Activated CD4-positive, alpha-beta T cell treated with anti-CD3 and anti-CD28 coated beads, Interleukin-2, Interleukin-4, amounts not matched to agents 100 ng/mL and 50 ng/mL, durations not matched to agents 16 hours and 8 hours (primary cell): ENCODE measurements around the gene CCDC92.
"Not testable (repeated sequence)": the region's sequence is repeated elsewhere in the genome, so short reads cannot be mapped to it uniquely, and the experiment has no call there.

Source experiments
- DNase-seq: peaks from one replicate; pipeline ENCODE4 v3.0.0-alpha.2; 2020; ENCODE audit warnings: low spot score

Gene CCDC92

DNA sequence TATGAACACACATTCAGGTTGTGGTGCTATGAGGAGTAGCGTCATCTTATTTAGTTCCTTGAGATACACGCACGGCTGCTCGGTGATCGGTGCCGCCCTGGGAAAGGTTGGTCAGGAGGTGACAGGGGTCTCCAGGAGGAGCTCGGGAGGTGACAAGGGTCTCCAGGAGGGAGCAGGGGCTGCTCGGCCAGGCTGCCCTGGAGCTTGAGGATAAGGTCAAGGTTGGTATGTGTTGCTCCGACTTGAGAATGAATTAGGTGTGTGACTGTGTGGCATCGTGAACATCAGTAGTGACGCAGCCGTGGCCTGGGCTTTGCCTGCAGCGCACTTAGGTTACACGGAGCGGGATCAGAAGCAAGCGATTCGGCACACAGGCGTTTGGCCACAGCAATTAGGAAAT, 36.2 kb downstream of the CCDC92 start:
- no peak for DNase-seq

DNA sequence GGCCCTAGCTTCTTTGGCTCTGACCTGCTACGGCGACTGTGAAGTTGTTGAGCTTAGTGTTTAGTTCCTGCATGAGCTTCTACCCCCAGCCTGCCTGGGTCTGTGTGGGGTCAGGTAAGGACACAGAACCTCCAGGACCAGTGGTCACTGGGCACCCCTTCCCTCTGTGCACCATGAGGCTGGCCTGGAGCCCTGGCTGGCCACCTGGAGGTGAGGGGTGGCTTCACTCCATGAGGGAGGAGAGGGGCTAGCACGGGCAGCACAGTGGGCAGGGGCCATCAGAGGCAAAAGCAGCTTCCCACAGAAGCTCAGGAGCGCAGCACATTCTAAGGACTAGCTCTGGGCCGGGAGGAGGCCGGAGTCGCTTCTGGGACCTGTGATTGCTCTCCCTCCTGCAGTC, 36.7 kb downstream of the CCDC92 start:
- no peak for DNase-seq

DNA sequence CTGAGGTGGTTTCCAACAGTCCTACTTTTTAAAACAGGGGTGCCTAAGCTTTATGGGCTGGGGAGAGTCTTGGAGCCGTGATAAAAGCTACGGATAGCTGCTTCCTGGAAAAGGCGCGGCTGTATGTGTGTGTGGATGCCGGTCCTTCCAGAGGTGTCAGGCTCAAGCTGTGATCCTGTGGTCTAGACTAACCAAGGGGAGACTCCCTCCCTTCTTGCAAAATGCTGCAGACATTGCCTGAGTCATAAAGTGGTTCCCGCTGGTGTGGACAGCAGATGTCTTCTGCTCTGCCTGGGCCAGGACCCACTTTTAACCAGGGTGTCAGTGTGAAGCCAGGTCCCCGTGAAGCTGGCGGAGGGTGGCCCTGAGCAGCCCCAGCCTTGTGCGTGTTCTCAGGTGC, 37.8 kb downstream of the CCDC92 start:
- no peak for DNase-seq

DNA sequence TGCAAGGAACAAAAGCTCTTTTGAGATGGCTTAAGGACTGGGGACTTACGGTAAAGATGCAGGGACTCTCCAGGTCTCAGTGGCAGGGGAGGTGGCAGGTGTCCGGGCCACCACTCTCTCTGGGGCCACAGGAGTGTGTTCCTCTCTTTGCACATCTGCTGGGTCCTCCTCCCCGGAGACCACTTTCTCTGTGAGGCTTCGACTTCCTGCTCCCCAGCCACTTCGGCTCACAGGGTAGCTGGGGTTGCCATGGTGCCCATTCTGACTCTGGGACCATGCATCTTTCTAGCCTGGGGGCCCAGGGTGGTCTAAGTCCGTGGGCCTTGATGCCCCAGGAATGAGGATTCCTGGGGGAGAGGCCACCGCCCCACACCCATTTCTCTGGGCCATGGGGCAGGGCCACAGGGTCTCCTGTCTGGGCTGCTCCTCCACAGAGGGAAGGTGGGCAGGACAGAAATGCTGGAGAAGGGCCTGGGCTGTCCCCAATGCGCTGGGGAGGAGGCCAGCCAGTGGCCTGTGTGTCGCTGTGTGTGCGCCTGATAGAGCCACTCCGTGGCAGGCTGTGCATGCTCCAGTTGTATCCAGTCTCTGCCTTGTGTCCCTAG, 38.5 kb downstream of the CCDC92 start:
- DNase-seq, result no peak

DNA sequence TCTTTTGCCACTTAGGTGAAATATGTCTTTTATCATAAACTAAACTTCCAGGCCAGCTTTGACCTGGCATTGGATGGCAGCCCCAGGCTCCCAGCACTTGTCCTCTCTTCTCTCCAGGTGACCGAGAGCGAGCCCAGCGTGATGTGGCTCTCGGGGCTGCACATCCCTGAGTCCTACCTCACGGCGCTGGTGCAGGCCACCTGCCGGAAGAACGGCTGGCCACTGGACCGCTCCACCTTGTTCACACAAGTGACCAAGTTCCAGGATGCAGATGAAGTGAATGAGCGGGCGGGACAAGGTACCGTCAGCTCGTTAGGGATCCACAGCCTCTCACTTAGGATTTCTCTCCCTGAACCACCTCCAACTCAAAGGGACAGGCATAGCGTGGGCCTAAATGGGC, 39.4 kb downstream of the CCDC92 start:
- DNase-seq, result no peak

DNA sequence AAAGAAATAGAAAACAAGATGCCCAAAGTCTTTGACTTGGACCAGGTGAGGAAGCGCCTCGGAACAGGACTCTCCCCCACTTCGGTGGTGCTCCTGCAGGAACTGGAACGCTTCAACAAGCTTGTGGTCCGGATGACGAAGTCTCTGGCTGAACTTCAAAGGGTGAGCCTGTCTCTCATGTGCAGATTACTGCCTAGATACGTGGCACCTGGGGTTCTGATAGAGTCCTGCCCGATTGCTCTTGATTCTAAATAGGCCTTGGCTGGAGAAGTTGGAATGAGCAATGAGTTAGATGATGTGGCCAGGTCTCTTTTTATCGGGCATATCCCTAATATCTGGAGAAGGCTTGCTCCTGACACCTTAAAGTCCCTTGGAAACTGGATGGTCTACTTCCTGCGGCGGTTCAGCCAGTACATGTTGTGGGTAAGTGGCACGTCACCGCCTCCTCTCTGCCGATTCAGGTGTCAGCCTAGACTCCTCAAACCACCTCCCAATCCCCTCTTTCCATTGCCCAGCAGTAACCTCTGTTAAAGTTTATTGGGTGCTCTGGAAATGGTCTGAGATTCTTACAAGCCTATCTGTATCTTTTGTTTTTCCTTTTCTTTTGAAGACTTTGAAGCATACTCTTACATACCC, 40.8 kb downstream of the CCDC92 start:
- no peak for DNase-seq

DNA sequence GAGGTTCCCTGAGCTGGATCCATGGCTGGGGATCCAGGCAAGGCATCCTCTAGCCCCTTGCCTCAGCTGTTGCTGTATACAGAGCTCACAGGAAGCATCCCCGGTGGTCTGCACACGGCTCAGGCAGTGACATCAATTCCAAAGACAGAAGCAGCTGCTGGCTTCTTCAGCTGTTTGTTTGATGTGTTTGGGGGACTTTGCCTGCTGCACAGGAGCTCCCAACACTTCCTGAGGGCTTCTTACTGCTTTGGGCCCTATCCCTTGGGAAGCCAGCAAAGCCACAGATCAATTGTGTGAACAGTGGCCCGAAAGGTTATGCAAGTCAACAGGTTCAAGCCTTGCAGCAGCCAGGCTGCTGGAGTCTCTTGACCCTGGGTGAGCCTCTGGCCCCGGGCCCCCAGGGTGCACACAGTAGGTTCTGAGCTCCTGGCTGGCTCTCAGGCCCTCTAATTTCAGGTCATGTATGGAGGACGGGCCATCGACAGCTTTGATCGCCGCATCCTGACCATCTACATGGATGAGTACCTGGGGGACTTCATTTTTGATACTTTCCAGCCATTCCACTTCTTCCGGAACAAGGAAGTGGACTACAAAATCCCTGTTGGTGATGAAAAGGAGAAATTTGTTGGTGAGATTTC, 42.6 kb downstream of the CCDC92 start:
- no peak for DNase-seq

DNA sequence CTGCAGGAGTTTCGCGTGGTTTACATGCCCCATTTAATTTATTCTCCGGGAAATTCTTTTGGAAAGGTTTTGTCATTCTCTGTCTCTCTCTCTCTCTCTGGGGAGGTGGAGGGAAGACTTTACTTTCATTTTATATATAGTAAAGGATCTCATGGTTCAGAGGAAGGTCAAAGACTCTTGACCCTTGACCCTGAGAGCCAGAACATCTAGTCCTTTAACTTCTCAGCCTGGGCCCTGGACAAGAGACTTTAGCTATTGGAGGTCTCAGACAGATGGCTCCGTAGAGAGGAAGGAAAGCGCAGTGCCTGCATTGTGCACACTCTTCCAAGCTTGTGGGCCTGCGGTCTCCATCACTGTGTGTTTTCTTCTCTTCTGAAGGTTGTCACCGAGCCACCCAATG, 43.7 kb downstream of the CCDC92 start:
- no peak for DNase-seq

DNA sequence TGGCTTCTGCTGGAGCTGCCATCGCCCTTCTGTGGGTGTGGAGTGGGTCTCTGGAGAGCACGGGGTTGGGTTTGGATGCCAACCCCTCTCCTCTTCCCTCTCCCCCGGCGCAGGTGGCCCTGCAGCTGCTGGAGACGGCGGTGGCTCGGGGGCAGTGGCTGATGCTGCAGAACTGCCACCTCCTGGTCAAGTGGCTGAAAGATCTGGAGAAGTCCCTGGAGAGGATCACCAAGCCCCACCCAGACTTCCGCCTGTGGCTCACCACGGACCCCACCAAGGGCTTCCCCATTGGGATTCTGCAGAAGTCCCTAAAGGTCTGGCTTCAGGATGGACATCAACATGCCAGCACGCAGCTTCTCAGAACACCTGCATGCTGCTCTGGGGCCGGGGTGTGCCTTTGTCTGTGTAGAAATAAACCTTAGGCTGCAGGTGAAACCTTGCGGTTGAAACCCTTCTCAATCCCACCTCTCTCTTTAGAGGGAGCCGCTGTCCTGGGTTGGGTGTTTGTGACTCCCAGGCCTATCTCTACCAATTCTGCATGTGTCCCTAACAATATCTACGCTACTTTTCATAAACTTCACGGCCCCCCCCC, 44.3 kb downstream of the CCDC92 start:
- no peak for DNase-seq

DNA sequence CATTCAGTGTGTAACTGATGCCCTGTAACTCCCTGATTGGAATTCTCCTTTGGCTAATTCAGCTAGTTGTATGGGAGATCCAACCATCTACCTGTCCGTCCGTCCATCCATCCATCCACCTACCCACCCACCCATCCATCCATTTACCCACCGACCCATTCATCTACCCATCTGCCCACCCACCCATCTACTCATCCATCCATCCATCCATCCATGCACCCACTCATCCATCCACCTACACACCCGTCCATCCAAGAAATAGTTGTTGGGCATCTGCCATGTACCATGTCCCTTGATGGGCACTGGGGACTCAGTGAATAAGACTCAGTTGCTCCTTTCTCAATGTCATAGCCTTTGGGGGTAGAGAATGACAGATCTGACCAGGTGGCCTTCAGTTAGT, 48.1 kb downstream of the CCDC92 start:
- DNase-seq, result no peak

DNA sequence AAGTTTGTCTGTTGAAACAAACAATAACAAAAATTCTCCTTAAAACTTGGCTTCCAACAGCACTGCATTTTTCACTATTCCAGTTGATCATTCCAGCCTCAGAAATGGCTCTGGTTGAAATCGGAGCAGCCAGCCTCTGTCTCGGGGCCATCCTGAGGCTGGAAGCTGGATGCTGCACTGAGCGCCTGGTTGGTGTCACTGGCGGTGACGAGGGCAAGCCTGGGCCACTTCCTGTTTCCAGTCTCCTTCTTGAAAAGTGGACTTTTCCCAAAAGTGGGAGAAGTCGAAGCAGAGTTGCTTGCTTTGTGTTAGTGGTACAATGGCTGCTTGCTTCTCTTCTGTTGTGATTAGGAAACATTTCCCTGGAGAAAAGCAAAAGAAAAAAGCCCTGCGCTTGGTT, 48.7 kb downstream of the CCDC92 start:
- no peak for DNase-seq

DNA sequence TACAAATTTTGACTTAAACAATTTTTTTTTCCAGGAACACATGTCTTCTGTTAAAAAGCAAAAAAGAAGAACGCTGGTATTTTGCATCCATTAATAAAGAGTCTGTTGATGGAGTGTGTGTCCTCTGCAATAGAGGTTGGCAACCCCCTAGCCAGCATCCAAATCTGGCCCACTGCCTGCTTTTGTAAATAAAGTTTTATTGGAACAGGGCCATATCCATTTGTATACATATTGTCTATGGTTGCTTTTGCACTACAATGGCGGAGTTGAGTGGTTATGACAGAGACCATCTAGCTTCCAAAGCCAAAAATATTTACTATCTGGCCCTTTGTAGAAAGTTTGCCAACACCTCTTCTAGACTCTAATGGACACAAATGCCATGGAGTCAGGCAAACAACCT, 49.6 kb downstream of the CCDC92 start:
- DNase-seq, result no peak

DNA sequence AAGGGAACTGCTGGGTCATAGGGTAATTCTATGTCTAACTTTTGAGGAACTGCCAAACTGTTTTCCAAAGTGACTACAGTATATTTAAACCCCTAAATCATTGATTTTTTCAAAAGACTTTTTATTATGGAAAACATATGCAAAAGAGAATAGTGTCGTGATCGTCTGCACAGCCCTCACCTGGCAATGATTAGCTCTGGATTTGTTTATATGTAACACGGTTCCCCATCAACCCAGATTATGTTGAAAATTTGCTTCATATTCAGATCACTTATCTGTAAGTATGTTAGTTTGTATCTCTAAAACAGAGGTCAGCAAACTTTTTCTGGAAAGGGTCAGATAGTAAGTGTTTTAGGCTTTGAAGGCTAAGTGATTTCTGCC, 52.7 kb downstream of the CCDC92 start:
- DNase-seq, result no peak

DNA sequence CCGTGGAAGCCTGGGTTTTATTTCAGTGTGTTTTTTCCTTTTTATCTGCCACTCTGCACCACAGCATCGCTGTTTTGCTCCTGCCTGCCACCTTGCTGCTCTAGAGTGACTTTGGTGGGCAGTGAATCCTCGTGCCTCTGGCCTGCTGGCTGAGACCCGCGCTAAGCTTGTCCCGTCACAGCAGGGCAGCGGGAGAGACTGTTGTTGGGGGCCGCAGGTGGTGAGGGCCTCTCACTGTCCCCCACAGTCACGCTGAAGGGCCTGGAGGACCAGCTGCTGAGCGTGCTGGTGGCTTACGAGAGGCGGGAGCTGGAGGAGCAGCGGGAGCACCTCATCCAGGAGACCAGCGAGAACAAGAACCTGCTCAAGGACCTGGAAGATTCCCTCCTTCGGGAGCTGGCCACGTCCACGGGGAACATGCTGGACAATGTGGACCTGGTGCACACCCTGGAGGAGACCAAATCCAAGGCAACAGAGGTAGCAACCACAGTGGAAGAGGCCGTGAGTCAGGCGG, 55.2 kb downstream of the CCDC92 start:
- no peak for DNase-seq

DNA sequence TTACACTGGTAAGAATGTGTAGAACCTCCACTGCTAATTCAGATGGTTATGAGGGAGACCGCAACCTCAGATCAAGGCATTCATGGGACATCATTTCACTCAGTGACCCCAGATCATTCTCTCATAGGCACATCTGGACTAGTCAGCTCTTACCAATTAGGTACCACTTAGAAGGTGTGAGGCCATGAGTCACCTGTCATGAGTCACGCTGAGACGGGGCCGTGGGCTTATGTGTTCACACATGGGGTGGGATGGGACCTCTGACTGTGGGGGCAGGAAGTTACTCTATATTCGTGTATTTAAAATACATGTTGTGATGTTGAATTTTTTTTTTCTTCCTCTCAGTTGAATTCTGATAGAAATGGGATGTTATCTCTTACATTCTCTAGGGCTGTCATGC, 55.9 kb downstream of the CCDC92 start:
- no peak for DNase-seq

DNA sequence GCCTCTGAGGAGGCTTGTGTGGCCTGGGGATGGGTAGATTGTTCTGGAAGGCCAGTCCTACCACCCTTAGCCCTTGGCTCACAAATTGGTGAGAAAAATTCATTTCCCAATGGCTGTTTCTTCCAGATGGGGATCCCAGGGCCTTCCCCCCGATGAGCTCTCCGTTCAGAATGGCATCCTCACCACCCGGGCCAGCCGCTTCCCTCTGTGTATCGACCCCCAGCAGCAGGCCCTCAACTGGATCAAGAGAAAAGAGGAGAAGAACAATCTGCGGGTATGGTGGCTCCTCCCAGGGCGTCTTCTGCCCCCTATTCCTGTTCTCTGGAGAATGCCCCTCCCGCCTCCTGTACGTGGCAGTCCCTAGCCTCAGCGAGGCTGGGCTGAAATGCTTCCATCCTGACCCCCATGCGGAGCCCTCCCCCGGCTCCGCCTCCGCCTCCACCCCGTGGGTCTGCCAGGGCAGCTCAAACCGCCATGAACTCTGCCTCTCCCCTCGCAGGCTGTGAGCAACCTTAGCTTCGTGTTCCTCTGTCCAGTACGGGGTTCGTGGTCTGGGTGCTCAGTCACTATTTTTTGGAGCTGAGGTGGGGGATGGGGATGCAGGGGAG, 57.8 kb downstream of the CCDC92 start:
- no peak for DNase-seq

DNA sequence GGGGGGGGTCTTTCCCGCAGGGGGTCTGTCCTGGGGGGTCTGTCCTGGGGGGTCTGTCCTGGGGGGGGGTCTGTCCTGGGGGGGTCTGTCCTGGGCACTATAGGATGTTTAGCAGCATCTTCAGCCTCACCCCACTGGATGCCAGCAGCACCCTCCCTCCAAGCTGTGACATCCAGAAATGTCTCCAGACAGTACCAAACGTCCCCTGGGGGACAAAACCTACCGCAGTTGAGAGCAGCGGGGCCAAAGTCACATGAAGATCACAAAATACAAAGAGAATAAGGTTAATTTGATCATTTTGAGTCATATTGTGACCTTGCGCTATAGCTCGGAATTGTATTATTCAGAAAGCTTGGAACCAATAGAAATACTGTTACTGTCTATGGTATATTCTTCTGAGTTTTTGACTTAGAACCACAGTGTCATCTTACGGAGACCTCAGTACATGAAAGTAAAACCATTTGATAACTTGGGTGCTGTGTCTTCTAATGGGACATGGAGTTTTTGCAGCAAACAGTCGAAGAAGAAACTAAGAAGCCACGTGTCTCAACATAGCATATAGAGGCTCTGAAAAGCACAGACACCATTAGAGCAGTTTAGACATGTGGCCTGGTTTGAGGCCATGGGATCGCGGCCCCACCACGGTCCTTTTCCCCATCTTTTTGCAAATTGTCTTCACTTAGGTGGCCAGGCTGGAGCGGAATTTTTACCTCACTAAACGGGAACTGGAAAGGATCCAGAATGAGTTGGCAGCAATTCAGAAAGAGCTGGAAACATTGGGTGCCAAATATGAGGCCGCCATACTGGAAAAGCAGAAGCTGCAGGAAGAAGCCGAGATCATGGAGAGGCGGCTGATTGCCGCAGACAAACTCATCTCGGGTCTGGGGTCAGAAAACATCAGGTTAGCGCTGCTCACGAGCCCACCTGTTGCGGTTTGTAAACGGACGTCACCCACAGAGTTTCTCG, 59.9 kb downstream of the CCDC92 start:
- no peak for DNase-seq

DNA sequence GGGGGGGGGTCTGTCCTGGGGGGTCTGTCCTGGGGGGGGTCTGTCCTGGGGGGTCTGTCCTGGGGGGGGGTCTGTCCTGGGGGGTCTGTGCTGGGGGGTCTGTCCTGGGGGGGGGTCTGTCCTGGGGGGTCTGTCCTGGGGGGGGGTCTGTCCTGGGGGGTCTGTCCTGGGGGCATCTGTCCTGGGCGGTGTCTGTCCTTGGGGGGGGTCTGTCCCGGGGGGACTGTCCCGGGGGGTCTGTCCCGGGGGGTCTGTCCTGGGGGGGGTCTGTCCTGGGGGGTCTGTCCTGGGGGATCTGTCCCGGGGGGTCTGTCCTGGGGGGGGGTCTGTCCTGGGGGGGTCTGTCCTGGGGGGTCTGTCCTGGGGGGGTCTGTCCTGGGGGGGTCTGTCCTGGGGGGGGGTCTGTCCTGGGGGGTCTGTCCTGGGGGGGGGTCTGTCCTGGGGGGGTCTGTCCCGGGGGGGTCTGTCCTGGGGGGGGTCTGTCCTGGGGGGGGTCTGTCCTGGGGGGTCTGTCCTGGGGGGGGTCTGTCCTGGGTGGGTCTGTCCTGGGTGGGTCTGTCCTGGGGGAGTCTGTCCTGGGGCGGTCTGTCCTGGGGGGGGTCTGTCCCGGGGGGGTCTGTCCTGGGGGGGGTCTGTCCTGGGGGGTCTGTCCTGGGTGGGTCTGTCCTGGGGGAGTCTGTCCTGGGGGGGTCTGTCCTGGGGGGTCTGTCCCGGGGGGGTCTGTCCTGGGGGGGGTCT, 60.8 kb downstream of the CCDC92 start:
- not testable (repeated sequence) for DNase-seq

DNA sequence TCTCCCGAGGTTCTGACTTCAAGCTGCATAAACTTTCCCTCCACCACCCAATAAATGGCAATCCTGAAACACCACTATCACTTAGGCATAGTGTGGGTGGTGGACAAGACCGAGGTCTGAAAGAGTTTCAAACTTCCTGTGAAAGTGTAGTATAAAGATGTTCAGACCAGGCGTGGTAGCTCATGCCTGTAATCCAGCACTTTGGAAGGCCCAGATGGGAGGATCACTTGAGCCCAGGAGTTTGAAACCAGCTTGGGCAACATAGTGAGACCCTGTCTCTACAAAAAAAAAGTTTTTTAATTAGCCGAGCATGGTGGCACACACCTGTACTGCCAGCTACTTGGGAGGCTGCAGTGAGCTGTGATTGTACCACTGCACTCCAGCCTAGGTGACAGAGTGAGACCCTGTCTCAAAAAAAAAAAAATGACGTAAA, 61.9 kb downstream of the CCDC92 start:
- DNase-seq, result no peak

DNA sequence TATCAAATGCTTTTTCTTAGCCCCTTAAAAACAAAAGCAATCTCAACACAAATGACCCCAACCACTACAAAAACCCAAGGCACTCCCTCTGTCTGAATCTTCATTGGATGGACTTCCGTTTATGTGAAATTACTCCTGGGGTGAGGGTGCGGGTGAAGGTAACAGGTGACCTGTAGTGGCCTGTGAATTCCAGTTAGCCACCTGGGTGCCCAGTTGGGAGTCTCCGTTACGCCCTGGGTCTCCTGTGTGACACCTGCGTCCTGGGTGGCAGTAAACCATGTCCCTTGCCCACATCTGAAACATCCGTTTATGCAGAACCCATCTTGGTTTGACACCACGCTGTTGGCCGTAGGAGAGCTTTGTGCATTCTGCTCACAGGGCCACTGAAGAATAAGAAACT, 62.6 kb downstream of the CCDC92 start:
- no peak for DNase-seq
